K562 (cell line): Measurements from ENCODE around the gene KIF5A. TPM values are rescaled to one million over a fixed set of nuclear protein-coding genes. Genes with fewer than 3 reads are reported as not detected.

Source experiments
- HDGF ChIP-seq: fragments of 450-650 bp; IDR thresholded peaks from 2 replicates; pipeline ENCODE4 v1.6.1; 2016
- L3MBTL2 ChIP-seq: fragments of 450-650 bp; IDR thresholded peaks from 2 replicates; pipeline ENCODE4 v1.6.1; 2016; ENCODE audit warnings: mild to moderate bottlenecking, moderate library complexity
- MTA3 ChIP-seq: fragments of 450-650 bp; formaldehyde crosslinking; IDR thresholded peaks from 2 replicates; pipeline ENCODE4 v1.6.1; 2017; ENCODE audit warnings: mild to moderate bottlenecking, borderline replicate concordance
- PHF8 ChIP-seq: fragments of 200-600 bp; sonication (generic); IDR thresholded peaks from 2 replicates; pipeline ENCODE4 v1.6.1; 2012; ENCODE audit warnings: mixed run types, mild to moderate bottlenecking, inconsistent platforms, low read length, moderate library complexity, borderline replicate concordance
- SIN3B ChIP-seq: fragments of 450-650 bp; IDR thresholded peaks from 2 replicates; pipeline ENCODE4 v1.6.1; 2017; ENCODE audit warnings: low read depth, mild to moderate bottlenecking, moderate library complexity
- SMARCA4 ChIP-seq: fragments of 450-650 bp; IDR thresholded peaks from 2 replicates; pipeline ENCODE4 v1.6.1; 2016
- SMARCB1 ChIP-seq: IDR thresholded peaks from 2 replicates; pipeline ENCODE4 v1.6.1; 2011; ENCODE audit warnings: improper control_type of control experiment, low read depth; ENCODE audit not compliant: insufficient read length
- SMARCE1 ChIP-seq: fragments of 450-650 bp; IDR thresholded peaks from 2 replicates; pipeline ENCODE4 v1.7.1; 2016; ENCODE audit warnings: mild to moderate bottlenecking
- ZNF143 ChIP-seq: sonication (generic); formaldehyde crosslinking; IDR thresholded peaks from 2 replicates; pipeline ENCODE4 v1.9.0; 2022; ENCODE audit warnings: mild to moderate bottlenecking, missing genetic modification reagents
- polyA plus RNA-seq, 8 experiments: library from polyadenylated mRNA; depleted of rRNA in 4 of 8; stranded (reverse) in 5 of 8; unstranded in 3 of 8; fragments of >200 nt; fragmentation: Nextera tagmentation in 2 of 8; fragmentation: Illumina TruSeq in 1 of 8; extraction: Ambion mirVana in 2 of 8; extraction: Trizol in 1 of 8; gene quantifications; 2 replicates each; pipeline versions ENCODE4 v1.2.1 to v1.2.3, GENCODE V29; 2011 to 2014; ENCODE audit warnings: inconsistent platforms in 1 of 8, missing spikeins in 1 of 8
- total RNA-seq, 7 experiments: library from RNA; depleted of rRNA in 6 of 7; stranded (reverse); fragments of >200 nt in 6 of 7; fragmentation: Illumina TruSeq in 2 of 7; extraction: Trizol in 2 of 7; gene quantifications; 2 replicates each; pipeline versions ENCODE4 v1.2.1 to v1.2.3, GENCODE V29; 2011 to 2021; ENCODE audit warnings: low replicate concordance in 1 of 7
- TF ChIP-seq, protein P1 (sequence below): fragments of 450-650 bp; IDR thresholded peaks from 2 replicates; pipeline ENCODE4 v1.6.1; 2017; ENCODE audit warnings: antibody characterized with exemption, mild to moderate bottlenecking
- TF ChIP-seq, protein P2 (sequence below): fragments of 450-650 bp; formaldehyde crosslinking; conservative IDR thresholded peaks from 2 replicates; pipeline ENCODE4 v1.4.0; 2022; ENCODE audit warnings: mild to moderate bottlenecking, missing genetic modification characterization
- TF ChIP-seq, protein P3 (sequence below): fragments of 450-650 bp; formaldehyde crosslinking; IDR thresholded peaks from 2 replicates; pipeline ENCODE4 v1.4.0; 2020; ENCODE audit warnings: mild to moderate bottlenecking, moderate library complexity

KIF5A gene
- total and polyA plus RNA-seq, 9 of the 15 experiments (the other 6 are each of a cell fraction or from before 2014, with no cell fraction given): 3.4 to 17.7 (median 8.0) TPM

DNA sequence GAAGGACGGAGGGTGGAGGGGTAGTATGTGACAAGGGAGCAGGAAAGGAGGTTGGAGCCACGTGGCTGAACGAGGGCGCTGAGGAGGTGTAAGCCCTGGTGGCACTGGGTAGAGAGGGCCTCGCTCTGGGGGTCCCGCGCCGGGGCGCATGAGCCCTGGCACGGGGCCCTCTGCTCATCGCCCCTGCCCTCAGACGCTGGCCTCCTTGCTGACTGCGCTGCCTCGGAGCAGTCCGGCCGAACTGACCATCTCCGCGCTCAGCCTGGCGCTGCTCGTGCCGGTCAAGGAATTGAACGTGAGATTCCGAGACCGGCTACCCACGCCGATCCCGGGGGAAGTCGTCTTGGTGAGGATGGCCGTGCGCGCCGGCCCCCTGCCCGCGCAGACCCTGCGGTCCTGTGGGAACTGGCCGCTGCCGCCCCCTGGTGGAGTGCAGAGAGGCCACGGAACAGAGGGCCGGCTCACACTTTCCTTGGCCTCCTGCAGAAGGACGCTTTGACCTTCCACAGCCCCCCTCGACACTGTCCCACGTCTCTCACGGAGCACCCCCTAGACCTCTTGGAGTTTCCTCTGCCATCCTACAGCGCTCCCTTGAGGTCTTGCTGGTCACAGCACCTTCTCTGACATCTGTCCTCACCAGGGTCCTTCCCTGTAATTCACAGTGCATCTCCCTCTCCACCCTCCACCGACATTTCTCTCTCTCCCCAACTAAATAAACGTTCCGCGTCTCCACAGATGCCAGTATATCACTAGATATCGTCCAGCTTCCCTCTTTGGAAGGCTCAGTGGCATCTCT is 71.9 kb downstream of the KIF5A start (continued):
- TF ChIP-seq, protein P1, sequence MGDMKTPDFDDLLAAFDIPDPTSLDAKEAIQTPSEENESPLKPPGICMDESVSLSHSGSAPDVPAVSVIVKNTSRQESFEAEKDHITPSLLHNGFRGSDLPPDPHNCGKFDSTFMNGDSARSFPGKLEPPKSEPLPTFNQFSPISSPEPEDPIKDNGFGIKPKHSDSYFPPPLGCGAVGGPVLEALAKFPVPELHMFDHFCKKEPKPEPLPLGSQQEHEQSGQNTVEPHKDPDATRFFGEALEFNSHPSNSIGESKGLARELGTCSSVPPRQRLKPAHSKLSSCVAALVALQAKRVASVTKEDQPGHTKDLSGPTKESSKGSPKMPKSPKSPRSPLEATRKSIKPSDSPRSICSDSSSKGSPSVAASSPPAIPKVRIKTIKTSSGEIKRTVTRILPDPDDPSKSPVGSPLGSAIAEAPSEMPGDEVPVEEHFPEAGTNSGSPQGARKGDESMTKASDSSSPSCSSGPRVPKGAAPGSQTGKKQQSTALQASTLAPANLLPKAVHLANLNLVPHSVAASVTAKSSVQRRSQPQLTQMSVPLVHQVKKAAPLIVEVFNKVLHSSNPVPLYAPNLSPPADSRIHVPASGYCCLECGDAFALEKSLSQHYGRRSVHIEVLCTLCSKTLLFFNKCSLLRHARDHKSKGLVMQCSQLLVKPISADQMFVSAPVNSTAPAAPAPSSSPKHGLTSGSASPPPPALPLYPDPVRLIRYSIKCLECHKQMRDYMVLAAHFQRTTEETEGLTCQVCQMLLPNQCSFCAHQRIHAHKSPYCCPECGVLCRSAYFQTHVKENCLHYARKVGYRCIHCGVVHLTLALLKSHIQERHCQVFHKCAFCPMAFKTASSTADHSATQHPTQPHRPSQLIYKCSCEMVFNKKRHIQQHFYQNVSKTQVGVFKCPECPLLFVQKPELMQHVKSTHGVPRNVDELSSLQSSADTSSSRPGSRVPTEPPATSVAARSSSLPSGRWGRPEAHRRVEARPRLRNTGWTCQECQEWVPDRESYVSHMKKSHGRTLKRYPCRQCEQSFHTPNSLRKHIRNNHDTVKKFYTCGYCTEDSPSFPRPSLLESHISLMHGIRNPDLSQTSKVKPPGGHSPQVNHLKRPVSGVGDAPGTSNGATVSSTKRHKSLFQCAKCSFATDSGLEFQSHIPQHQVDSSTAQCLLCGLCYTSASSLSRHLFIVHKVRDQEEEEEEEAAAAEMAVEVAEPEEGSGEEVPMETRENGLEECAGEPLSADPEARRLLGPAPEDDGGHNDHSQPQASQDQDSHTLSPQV: peak; percentile 19; the same call in 1 of the 2 replicates
- peak; percentile 64; the same call in 1 of the 2 replicates for TF ChIP-seq HDGF
- TF ChIP-seq SMARCB1: peak; percentile 85
- TF ChIP-seq PHF8: peak; percentile 15; the same call in 1 of the 2 replicates
- TF ChIP-seq, protein P2, sequence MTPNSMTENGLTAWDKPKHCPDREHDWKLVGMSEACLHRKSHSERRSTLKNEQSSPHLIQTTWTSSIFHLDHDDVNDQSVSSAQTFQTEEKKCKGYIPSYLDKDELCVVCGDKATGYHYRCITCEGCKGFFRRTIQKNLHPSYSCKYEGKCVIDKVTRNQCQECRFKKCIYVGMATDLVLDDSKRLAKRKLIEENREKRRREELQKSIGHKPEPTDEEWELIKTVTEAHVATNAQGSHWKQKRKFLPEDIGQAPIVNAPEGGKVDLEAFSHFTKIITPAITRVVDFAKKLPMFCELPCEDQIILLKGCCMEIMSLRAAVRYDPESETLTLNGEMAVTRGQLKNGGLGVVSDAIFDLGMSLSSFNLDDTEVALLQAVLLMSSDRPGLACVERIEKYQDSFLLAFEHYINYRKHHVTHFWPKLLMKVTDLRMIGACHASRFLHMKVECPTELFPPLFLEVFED: 0 out of 2 replicates have a peak, but pooled peaks have one; percentile 38
- 0 out of 2 replicates have a peak, but pooled peaks have one; percentile 24 for TF ChIP-seq ZNF143 (CRISPR knock-in tag)
- no peak for TF ChIP-seq SMARCE1
- TF ChIP-seq SIN3B: peak; percentile 45; the same call in 1 of the 2 replicates
- peak; percentile 54; the same call in 1 of the 2 replicates for TF ChIP-seq L3MBTL2
- TF ChIP-seq MTA3: peak; percentile 74; the same call in 1 of the 2 replicates
- TF ChIP-seq, protein P3, sequence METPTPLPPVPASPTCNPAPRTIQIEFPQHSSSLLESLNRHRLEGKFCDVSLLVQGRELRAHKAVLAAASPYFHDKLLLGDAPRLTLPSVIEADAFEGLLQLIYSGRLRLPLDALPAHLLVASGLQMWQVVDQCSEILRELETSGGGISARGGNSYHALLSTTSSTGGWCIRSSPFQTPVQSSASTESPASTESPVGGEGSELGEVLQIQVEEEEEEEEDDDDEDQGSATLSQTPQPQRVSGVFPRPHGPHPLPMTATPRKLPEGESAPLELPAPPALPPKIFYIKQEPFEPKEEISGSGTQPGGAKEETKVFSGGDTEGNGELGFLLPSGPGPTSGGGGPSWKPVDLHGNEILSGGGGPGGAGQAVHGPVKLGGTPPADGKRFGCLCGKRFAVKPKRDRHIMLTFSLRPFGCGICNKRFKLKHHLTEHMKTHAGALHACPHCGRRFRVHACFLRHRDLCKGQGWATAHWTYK (CRISPR knock-in tag): 0 out of 2 replicates have a peak, but pooled peaks have one; percentile 37
- TF ChIP-seq SMARCA4: 0 out of 2 replicates have a peak, but pooled peaks have one; percentile 46
- TF ChIP-seq, all 486 proteins: peak for 63
